GM23248 (cell line): Measurements from ENCODE around the gene MFSD8.

ENCODE experiments used
- EZH2 ChIP-seq: fragments of 200-600 bp; sonication (generic); IDR thresholded peaks from 2 replicates; pipeline ENCODE4 v1.6.1; 2018; ENCODE audit warnings: antibody characterized with exemption, mild to moderate bottlenecking; ENCODE audit not compliant: insufficient read depth, poor library complexity, severe bottlenecking
- EZH2phosphoT487 ChIP-seq: fragments of 200-600 bp; sonication (generic); IDR thresholded peaks from 2 replicates; pipeline ENCODE4 v1.6.1; 2018; ENCODE audit warnings: antibody characterized with exemption, moderate library complexity, mild to moderate bottlenecking, low read depth; ENCODE audit not compliant: insufficient read depth

- TF ChIP-seq EZH2 (no peak), EZH2phosphoT487 (no peak)
Observed at GRCh38 chr4:127922226-127922625, 42.7 kb downstream of the MFSD8 start.
